Pulmonary artery endothelial cell (primary cell): ENCODE measurements around the gene LSM14B. TPM values are rescaled to one million over a fixed set of nuclear protein-coding genes. Genes with fewer than 3 reads are reported as not detected.
"Not testable (repeated sequence)": the region's sequence is repeated elsewhere in the genome, so short reads cannot be mapped to it uniquely, and the experiment has no call there.

Experiments used
- DNase-seq: peaks from one replicate; pipeline ENCODE4 v3.0.0-alpha.2; 2011; ENCODE audit warnings: low read depth, low spot score
- total RNA-seq: library from RNA; depleted of rRNA; stranded (reverse); fragments of >200 nt; gene quantifications from 2 replicates; pipeline ENCODE4 v1.2.3, GENCODE V29; 2014

LSM14B gene
- 38.1 and 43.4 TPM in 2 replicates for total RNA-seq

DNA sequence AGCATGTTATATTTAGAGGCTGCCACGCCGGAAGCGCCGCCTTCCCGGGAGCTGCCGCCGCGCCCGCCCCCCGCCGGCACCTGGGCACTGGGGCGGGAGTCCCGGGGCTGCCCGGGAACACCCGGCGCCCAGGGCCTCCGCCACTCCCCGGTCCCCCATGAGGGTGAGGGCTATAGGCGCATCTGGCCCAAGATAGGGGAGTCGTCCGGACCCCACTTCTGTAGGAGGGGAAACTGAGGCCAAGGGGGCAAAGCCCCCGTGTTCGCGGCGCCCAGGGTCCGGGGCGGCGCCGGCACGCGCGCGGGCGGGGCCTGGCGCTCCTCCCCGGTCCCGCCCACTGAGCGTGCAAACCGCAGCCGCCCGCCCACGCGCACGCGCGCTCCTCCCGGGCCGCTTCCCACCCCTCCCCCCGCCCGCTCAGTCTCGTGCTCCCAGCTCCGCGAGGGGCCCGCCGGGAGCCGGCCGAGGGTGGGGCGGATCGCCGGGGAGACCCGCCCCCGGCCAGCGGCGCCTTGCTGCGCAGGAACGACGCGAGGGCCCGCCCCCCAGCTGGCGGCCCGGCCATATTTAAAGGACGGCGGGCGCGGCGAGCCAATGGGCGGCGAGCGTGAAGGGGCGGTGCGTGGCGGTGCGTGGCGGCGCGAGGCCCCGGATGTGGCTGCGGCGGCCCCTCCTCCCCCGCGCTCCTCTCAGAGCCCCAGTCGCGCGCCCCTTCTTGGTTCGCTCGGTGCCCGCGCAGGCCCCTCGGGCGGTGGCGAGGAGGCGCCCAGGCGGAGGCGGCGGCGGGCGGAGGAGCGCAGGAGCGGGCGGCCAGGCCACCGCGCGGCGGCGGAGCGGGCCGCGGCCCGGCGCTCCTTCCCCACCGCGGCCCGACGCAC lies at the start of gene LSM14B:
TSS of gene LSM14B (plus strand) at position 700 of the 878 bp plus-strand sequence. CDS start 192 bp downstream, outside the sequence.
- DNase-seq: peak; percentile 84

- no peak for DNase-seq
These were observed 49.0 kb upstream of the LSM14B start for GRCh38 chr20:62073323-62073722.

- no peak for DNase-seq
These were observed 43.1 kb upstream of the LSM14B start for GRCh38 chr20:62079166-62079565.

DNA sequence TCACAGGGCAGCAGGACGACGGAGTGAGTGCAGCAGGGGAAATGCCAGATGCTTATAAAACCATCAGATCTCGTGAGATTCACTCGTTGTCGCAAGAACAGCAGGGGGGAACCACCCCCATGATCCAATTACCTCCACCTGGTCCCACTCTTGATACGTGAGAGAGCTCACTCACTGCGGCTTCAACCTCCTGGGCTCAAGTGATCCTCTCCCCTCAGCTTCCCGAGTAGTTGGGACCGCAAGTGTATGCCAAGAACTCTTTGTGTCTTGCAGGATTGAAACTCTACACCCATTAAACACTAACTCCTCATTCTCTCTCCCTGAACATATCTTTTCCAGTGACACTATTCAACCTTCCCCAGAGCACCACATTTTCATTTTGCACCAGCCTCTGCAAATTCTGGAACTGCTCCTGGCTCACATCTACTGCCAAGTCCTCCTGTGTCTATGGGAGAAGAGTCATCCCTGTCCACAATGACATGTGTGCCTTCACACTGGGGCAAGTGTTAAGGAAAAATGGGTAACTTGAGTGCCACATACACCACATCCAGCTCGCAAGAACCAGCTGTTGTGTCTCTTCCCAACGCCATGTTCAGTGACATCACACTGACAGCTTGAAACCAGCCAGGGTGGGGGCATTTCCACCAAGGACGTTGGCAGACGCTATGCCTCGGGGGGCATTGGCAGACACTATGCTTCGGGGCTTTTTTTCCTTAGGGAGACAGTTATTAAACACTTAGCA lies 41.9 kb upstream of the LSM14B start:
- no peak for DNase-seq

- no peak for DNase-seq
These were observed 39.0 kb upstream of the LSM14B start for GRCh38 chr20:62083312-62083711.

DNA sequence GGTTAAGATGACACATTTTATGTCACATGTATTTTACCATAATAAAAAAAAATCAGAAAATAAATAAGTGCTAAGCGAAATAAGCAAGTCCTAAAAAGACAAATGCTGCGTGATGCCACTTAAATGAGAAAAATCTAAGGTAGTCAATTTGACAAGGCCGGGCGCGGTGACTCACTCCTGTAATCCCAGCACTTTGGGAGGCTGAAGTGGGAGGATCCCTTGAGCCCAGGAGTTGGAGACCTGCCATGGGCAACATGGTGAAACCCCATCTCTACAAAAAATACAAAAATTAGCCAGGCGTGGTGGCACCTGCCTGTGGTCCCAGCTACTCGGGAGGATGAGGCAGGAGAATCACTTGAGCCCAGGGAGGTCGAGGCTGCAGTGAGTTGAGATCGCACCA lies 38.1 kb upstream of the LSM14B start:
- DNase-seq: not testable (repeated sequence)

GRCh38 chr20:62085206-62085605 lies 37.1 kb upstream of the LSM14B start:
- DNase-seq: no peak

GRCh38 chr20:62087227-62087626 lies 35.0 kb upstream of the LSM14B start:
- DNase-seq: no peak

GRCh38 chr20:62087632-62088031 lies 34.6 kb upstream of the LSM14B start:
- no peak for DNase-seq

- DNase-seq: peak; percentile 36
These were observed 33.8 kb upstream of the LSM14B start for GRCh38 chr20:62088258-62089127.

GRCh38 chr20:62089393-62089792 lies 32.9 kb upstream of the LSM14B start:
- no peak for DNase-seq

DNA sequence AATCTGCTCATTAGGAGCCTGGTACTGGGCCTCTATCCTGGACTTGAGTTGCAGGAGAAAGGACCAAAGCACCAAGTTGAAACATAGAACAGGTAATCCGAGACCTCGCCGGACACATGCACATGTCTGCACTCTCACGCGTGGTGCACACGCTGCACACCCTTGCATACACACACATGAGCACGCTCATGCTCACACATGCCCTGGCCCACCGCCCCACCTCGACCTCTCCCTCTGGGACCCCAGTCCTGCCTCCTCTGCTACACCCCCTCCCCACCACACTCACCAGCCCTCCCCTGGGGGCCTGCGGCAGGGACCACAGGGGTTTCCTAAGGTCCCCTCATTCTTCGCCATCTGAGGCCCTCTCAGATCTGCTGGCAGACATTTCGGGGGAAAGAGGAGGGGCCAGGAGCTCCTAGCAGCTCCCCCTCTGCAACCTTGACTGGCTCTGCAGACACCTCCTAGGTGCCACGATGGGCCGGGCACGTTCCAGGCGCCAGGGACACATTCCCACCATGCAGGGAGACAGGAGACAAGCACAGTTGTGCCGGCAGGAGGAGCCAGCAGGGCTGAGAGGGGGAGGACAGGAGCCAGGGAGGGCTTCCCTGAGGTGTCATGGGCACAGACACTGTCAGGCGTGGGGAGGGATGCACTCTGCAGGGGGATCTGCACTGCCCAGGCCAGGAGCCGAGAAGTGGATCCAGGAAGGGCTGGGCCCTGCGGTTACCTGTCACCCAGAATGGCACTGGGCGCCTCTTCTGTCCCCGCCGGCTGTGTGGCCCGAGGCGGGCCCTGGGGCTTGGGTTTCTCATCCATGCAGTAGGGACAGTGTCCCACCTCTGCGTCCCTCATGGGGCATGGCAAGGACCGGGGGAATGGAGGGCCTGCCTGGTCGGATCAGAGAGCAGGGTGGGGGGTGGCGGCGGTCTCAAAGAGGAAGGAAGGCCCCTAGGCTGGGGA lies 25.6 kb upstream of the LSM14B start:
- no peak for DNase-seq

DNA sequence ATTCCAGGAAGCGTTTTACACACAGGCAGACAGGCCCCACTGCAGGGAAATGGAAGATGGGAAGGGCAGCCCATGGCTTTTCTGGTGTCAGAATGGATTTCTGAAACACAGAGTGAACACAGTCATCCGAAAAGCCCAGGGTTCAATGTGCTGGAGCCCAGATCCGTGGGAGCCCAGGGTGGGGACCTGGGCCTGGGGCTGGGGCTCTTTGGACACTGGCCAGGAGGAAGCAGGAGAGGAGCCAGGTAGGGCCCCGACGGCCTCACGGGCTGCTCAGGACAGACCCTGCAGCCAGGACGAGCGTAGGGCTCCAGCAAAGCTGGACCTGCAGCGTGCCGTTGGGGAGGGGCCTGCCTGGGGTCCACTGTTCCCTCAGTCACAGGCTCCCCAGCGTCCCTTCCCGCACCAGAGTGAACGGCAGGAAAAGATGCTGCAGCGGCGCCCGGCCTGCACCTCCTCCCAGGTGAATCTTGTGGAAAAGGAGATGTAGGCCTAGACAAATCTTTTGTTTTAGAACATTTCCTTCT lies 24.3 kb upstream of the LSM14B start:
- DNase-seq: no peak

DNA sequence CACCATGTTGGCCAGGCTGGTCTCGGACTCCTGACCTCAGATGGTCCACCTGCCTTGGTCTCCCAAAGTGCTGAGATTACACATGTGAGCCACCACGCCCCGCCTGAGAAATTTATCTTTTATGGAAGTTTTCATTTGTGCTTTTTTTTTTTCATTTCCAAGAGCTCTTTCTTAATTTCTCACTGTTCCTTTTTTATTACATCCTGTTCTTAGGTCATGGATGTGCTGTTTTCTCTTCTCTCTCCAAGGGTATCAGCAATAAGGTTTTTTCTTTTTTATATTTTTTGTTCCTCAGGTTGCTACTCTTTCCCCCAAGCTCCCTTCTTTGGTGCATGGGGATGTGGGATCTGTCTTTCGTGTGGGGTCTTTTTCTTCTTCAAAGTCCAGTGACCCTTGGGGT lies 21.2 kb upstream of the LSM14B start:
- no peak for DNase-seq

GRCh38 chr20:62103508-62104233 lies 18.6 kb upstream of the LSM14B start:
- no peak for DNase-seq

- DNase-seq: no peak
These were observed 18.0 kb upstream of the LSM14B start for GRCh38 chr20:62104234-62104789.

DNA sequence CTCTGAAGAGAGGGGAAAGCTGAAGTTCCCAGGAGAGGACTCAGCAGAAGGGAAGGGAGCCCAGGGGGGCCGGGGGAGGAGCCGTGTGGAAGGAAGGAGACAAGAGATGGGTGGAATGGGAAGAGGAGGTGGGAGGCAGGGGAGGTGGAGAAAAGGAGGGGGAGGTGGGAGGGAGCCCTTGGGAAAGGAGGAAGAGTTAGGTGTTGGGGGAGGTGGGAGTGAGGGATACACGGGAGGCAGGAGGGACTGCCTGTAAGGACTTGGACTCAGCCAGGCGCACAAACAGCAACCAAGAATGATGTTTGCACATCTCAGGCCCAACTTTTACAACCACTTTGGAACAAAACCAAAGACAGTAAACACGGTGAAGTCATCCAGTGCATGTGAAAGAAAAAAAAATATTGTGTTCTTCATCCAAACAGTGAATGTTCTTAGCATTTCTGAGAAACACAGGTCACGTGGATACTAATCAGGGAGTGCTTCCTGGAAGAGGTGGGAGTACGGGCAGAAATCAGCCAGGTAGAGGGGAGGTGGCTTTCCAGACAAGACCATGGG lies 17.4 kb upstream of the LSM14B start:
- DNase-seq: no peak

DNA sequence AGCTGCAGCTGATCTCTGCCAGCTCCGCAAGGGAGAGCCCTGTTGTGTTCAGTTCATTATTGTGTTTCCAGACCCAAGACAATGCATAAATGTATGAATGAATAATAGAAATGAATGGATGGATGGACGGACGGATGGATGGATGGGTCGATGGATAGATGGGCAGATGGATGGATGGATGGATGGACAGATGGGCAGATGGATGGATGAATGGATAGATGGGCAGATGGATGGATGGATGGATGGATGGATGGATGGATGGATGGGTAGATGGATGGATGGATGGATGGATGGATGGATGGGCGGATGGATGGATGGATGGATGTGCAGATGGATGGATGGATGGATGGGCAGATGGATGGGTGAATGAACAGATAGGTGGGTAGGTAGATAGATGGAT lies 16.7 kb upstream of the LSM14B start:
- no peak for DNase-seq

- no peak for DNase-seq
These were observed 11.1 kb upstream of the LSM14B start for GRCh38 chr20:62111148-62111547.
